GM19452 (cell line): ENCODE measurements around the gene CYP27B1.

ENCODE experiments used
- ATAC-seq: cut with Tn5 transposase; IDR thresholded peaks from one replicate; pipeline ENCODE4 v1.9.1; 2021; ENCODE audit not compliant: unreplicated experiment

The CYP27B1 gene

GRCh38 chr12:57767305-57767698 is 424 bp upstream of the CYP27B1 start:
- no peak for ATAC-seq

GRCh38 chr12:57765698-57766463 is 997 bp downstream of the CYP27B1 start:
- ATAC-seq, result no peak

DNA sequence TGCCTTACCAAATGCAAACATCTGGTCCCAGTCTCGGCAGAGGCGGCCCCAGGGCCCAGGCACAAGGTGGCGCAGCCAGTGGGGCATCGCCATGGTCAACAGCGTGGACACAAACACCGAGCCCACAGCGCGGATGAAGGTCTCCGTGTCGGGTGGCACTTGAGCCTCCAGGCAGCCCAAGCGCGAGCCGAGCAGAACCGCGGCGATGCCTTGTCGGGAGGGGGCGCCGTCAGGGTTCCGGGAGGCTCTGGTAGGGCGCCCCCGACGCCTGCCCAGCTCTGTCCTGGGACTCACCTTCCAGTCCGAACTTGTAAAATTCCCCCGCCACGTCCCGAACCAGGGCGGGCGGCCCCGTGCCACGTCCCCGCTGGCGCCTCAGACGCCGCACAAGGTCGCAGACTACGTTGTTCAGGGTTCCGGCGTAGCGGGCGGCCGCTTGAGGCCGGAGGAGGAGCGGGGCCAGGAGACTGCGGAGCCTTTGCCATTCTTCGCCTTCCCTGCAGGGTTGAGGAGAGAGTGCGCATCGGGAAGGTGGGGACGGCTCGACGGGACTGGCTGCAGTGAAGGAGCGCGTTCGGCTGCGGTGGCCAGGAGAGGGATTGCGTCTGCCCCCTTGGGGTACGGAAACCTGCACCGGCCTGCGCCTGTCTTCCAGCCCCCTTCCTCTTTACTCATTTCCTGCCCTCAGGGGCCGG is 1.7 kb downstream of the CYP27B1 start:
- peak; percentile 68 for ATAC-seq

- ATAC-seq, result no peak
Observed at GRCh38 chr12:57764662-57765002, 2.2 kb downstream of the CYP27B1 start.

- no peak for ATAC-seq
Observed at GRCh38 chr12:57763881-57764661, 2.8 kb downstream of the CYP27B1 start.

GRCh38 chr12:57762463-57762862 is 4.4 kb downstream of the CYP27B1 start:
- ATAC-seq, result no peak

DNA sequence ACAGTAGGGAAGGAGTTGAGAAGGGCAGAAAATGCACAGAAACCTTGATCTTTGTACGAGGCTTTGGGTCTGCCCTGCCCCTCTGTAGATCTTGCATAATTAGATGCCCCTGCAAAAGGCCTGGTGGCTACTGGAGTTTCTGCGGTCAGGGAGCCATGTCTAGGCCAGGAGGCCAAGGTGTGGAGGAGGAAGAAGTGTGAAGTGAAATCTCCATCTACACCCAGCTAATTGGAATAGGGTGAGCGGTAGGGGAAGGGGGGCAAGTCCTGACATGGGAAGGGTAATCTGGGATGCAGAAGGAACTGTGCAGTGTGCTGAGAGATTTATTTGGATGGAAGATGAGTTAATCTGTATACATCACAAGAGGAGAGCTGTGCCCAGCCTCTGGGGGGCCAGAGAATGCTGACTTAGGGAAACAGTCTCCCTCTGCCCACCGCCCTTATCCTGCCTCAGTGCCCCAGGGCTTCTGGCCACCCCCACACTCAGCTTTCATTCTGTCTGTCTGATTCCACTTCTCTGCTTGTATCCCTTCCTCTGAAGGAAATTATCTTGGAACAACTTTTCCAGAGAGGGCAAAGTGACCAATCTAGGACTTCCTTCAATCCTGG is 5.4 kb downstream of the CYP27B1 start:
- ATAC-seq, result no peak

DNA sequence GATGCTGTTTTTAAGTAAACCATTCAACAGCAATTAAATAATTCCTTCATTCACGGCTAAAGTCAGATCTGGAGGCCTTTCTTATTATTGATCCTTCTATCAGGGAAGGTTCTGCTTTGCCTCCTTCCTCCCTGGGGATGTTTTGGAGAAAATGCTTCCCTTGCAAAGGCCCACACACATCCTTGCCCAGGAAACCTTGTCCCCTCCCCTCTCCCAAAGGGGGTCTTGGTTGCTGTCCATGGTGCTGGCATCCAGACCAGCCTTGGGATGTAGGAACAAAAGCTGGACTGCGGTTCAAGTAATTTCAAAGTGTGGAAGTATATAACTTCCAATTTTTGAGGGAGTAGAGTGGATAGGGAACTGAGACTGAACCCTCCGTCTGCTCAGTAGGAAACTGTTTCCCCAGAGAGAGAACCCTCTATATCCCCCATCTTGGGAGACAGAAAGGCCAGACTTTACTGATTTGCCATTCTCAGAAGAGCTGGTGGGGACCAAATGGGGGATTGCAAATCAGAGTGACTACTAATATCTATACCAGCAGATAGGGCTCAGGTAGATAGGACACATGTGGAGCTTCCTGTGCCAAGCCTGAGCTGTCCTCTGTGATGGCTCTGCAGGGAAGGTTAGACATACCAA is 6.4 kb downstream of the CYP27B1 start:
- ATAC-seq, result no peak

- no peak for ATAC-seq
Observed at GRCh38 chr12:57759360-57759980, 7.4 kb downstream of the CYP27B1 start.

GRCh38 chr12:57758552-57759359 is 8.1 kb downstream of the CYP27B1 start:
- ATAC-seq, result no peak

GRCh38 chr12:57757771-57758170 is 9.1 kb downstream of the CYP27B1 start:
- no peak for ATAC-seq

DNA sequence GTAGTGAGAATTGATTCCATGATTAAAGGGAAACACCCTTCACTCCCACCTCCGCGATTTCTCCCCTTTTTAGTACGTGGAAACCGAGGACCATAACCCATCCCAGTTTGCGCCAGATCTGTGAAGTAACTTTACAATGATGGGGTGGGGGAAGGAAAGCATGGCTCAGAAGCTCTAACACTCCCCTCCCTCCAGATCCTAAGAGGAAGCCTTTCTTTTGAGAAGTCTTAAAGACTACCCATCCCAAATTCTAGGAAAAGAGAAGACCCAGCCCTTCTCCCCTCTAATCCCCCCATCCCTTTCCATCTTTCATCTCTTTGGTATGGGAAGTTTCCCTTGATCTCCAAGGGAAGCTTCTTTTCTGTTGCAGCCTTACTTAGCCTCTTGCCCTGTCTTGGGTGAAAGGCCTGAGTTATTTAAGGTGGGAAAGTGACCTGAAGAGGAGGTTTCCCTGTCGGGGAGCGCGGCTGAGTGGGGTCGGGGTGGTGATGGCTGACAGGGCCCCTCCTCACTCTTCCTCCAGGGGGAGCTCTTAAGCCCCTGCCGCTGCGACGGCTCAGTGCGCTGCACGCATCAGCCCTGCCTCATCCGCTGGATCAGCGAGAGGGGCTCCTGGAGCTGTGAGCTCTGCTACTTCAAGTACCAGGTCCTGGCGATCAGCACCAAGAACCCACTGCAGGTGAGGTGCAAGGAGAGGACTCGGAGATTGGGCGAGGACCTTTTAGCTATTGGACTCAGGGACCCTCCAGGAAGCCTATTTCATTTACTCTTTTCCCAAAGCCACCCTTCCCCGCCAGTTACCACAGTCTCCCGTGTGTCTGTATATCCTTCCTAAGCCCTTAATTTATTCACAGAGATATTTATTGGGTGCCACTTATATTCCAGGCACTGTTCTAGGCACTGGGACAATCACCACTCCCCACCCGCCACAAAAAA is 10.2 kb downstream of the CYP27B1 start:
- ATAC-seq, result no peak

DNA sequence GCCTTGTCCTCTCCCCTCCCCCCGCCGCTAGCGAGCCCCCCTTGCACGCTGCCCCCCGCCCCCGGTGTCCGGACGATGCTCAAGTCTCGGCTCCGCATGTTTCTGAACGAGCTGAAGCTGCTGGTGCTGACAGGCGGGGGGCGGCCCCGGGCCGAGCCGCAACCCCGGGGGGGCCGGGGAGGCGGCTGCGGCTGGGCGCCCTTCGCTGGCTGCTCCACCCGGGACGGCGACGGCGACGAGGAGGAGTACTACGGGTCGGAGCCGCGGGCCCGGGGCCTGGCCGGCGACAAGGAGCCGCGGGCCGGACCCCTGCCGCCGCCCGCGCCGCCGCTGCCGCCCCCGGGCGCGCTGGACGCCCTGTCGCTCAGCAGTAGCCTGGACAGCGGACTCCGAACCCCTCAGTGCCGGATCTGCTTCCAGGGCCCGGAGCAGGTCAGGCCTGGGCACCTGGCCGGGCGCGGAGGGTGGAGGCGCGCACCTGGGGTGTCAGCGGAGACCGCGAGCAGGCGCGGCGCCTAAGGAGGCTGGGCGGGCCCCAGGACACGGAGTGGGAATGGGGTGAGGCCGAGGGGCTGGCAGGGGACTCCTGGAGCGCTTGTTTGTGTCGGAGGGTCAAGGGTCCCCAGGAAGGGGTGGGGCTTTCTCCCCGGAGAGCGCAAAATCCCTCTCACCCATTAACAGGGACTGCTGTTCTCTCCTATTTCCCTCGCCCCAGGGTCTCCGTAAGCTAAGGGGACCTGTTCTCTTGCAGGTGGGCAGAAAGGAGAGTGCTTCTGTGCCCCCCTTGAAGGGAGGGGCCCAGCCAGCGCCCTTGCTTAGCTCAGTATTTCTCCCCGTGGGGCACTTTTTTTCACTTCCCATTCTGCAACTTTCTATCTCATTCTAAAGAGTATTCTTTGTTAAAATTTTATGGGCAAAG is 11.2 kb downstream of the CYP27B1 start:
- ATAC-seq, result no peak

- ATAC-seq, result no peak
Observed at GRCh38 chr12:57755194-57755453, 11.8 kb downstream of the CYP27B1 start.

- peak; percentile 31 for ATAC-seq
Observed at GRCh38 chr12:57754411-57755193, 12.3 kb downstream of the CYP27B1 start, which contains the start of gene MARCHF9. MARCHF9 (plus strand) TSS chr12:57755103; CDS start chr12:57755529, 426 bp downstream.

- no peak for ATAC-seq
Observed at GRCh38 chr12:57753756-57754337, 13.0 kb downstream of the CYP27B1 start.

GRCh38 chr12:57752668-57753000 is 14.2 kb downstream of the CYP27B1 start:
- ATAC-seq, result no peak
